Endothelial cell of umbilical vein (primary cell): Measurements from ENCODE around the gene AP1B1. TPM values are rescaled to one million over a fixed set of nuclear protein-coding genes. Genes with fewer than 3 reads are reported as not detected.

Experiments
- Bru-seq: library from RNA; stranded (reverse); fragments of 400-500 nt; gene quantifications from one replicate; lab custom pipeline; 2021; lab: Mats Ljungman, UMichigan
- BruChase-seq, 2 experiments: library from RNA; stranded (reverse); fragments of 400-500 nt; gene quantifications; one replicate each; lab custom pipeline; 2021; lab: Mats Ljungman, UMichigan
- BruUV-seq: library from RNA; stranded (reverse); fragments of 400-500 nt; replicated peaks from 2 replicates; lab custom pipeline; 2021; lab: Mats Ljungman, UMichigan
- CTCF ChIA-PET: fragments of 300-600, 350-600 bp; sonication (Branson Sonifier 250); formaldehyde crosslinking; loops from one replicate; lab custom pipeline; 2021; ENCODE audit warnings: antibody characterized with exemption, inconsistent platforms; lab: Charles Lee
- POLR2A ChIA-PET: fragments of 300-600, 350-600 bp; sonication (Branson Sonifier 250); formaldehyde crosslinking; loops from one replicate; lab custom pipeline; 2021; ENCODE audit warnings: antibody characterized with exemption, inconsistent platforms; lab: Charles Lee
- DNase-seq: peaks from one replicate; pipeline ENCODE4 v3.0.0-alpha.2; 2011; ENCODE audit warnings: low read depth, low spot score
- FAIRE-seq: peaks from 2 replicates; lab custom pipeline; 2011; peaks lifted over from hg19 to GRCh38; lab: Jason Lieb, UNC
- H2AFZ ChIP-seq: 2 replicates; pipeline ENCODE4 v1.6.0; 2012; ENCODE audit warnings: low read depth, low read length, control low read depth, inconsistent platforms
- H3K27ac ChIP-seq: 2 replicates; pipeline ENCODE4 v1.5.1; 2011; ENCODE audit warnings: low read depth, mild to moderate bottlenecking, control low read depth, low read length, moderate library complexity; ENCODE audit not compliant: insufficient read depth
- H3K27me3 ChIP-seq, 2 experiments: 2 replicates each; pipeline versions ENCODE4 v1.6.0 to v1.6.1; 2011; ENCODE audit warnings: low read length in 2 of 2, mixed read lengths in 1 of 2; ENCODE audit not compliant: control insufficient read depth in 2 of 2, insufficient read depth in 2 of 2
- H3K36me3 ChIP-seq, 2 experiments: 2 replicates in 1 of 2; 3 replicates in 1 of 2; pipeline ENCODE4 v1.5.1; 2011; ENCODE audit warnings: low read length in 2 of 2, mild to moderate bottlenecking in 1 of 2, moderate library complexity in 1 of 2; ENCODE audit not compliant: control insufficient read depth in 2 of 2, insufficient read depth in 2 of 2; ENCODE audit errors: extremely low read depth in 1 of 2
- H3K4me1 ChIP-seq: 3 replicates; pipeline ENCODE4 v1.5.1; 2011; ENCODE audit warnings: mild to moderate bottlenecking, low read length; ENCODE audit not compliant: control insufficient read depth, insufficient read depth; ENCODE audit errors: extremely low read depth
- H3K4me2 ChIP-seq: 2 replicates; pipeline ENCODE4 v1.6.1; 2011; ENCODE audit warnings: low read length, control low read depth, mixed read lengths; ENCODE audit not compliant: insufficient read depth
- H3K4me3 ChIP-seq, 3 experiments: fragments of 200-600 bp in 1 of 3; sonication (generic), shearing (Covaris generic) in 1 of 3; replicated peaks in 1 of 3; 2 replicates each; pipeline ENCODE4 v1.5.1; 2011 to 2016; ENCODE audit warnings: control low read depth in 3 of 3, low read length in 3 of 3, mild to moderate bottlenecking in 2 of 3, inconsistent platforms in 1 of 3, low read depth in 1 of 3, moderate library complexity in 1 of 3; ENCODE audit not compliant: insufficient read depth in 1 of 3
- H3K79me2 ChIP-seq: 2 replicates; pipeline ENCODE4 v1.6.0; 2012; ENCODE audit warnings: low read length, inconsistent platforms; ENCODE audit not compliant: control insufficient read depth, insufficient read depth
- H3K9ac ChIP-seq: replicated peaks from 2 replicates; pipeline ENCODE3; 2011; ENCODE audit warnings: low read length, control low read depth; ENCODE audit not compliant: insufficient read depth; ENCODE audit errors: extremely low read depth
- H3K9me1 ChIP-seq: replicated peaks from 3 replicates; pipeline ENCODE4 v1.6.0; 2011; ENCODE audit warnings: mild to moderate bottlenecking, low read length; ENCODE audit not compliant: control insufficient read depth, insufficient read depth; ENCODE audit errors: extremely low read depth
- H3K9me3 ChIP-seq: replicated peaks from 2 replicates; pipeline ENCODE4 v1.5.1; 2012; ENCODE audit warnings: low read length, inconsistent platforms; ENCODE audit not compliant: control insufficient read depth, insufficient read depth
- H4K20me1 ChIP-seq: replicated peaks from 2 replicates; pipeline ENCODE3; 2011; ENCODE audit warnings: mild to moderate bottlenecking, low read length; ENCODE audit not compliant: control insufficient read depth, insufficient read depth; ENCODE audit errors: extremely low read depth
- EZH2 ChIP-seq: IDR thresholded peaks from 2 replicates; pipeline ENCODE4 v1.6.1; 2012; ENCODE audit warnings: borderline replicate concordance, low read depth, mild to moderate bottlenecking, moderate library complexity, low read length, inconsistent platforms; ENCODE audit not compliant: severe bottlenecking
- FOS ChIP-seq: IDR thresholded peaks from 2 replicates; pipeline ENCODE4 v1.6.1; 2011; ENCODE audit warnings: mild to moderate bottlenecking, low read length, moderate library complexity, borderline replicate concordance; ENCODE audit not compliant: insufficient read depth
- GATA2 ChIP-seq: IDR thresholded peaks from 2 replicates; pipeline ENCODE4 v1.7.0; 2011; ENCODE audit warnings: low read depth, mild to moderate bottlenecking, moderate library complexity, mixed read lengths, low read length; ENCODE audit not compliant: insufficient read length, insufficient read depth
- MYC ChIP-seq: IDR thresholded peaks from one replicate; pipeline ENCODE4 v1.6.1; 2011; ENCODE audit warnings: mild to moderate bottlenecking, low read depth, low read length
- POLR2A ChIP-seq: IDR thresholded peaks from 2 replicates; pipeline ENCODE4 v1.6.1; 2012; ENCODE audit warnings: low read depth, mild to moderate bottlenecking, control low read depth, low read length
- POLR2AphosphoS5 ChIP-seq: IDR thresholded peaks from 2 replicates; pipeline ENCODE4 v1.6.1; 2012; ENCODE audit warnings: low read depth, mild to moderate bottlenecking, control low read depth, low read length, moderate library complexity; ENCODE audit not compliant: insufficient read depth
- dilution Hi-C: fragments of 300-500 bp; cut with MboI; formaldehyde crosslinking; loops from one replicate; pipeline ENCODE4 v1.15.0; 2019; ENCODE audit warnings: low sequenced_read_pairs; ENCODE audit not compliant: extremely low pct_ligation_motif_present
- intact Hi-C: fragments of 100-400 bp; cut with micrococcal nuclease; formaldehyde crosslinking; loops from one replicate; pipeline ENCODE4 v1.10.0; 2022
- long read RNA-seq: library from polyadenylated mRNA; stranded (forward); transcript quantifications from one replicate; pipeline ENCODE4 v2.0.0, GENCODE V29; 2021
- polyA minus RNA-seq, 3 experiments: library from RNA; depleted of rRNA, polyadenylated mRNA; stranded (reverse); fragments of >200 nt; gene quantifications; 1 replicate in 1 of 3; 2 replicates in 2 of 3; pipeline ENCODE4 v1.2.3, GENCODE V29; 2011
- polyA plus RNA-seq, 4 experiments: library from polyadenylated mRNA; depleted of rRNA in 3 of 4; stranded (reverse) in 3 of 4; unstranded in 1 of 4; fragments of >200 nt; gene quantifications; 2 replicates each; pipeline versions ENCODE4 v1.2.1 to v1.2.3, GENCODE V29; 2011 to 2012; ENCODE audit warnings: missing spikeins in 1 of 4
- total RNA-seq: library from RNA; stranded (reverse); gene quantifications from 2 replicates; pipeline ENCODE4 v1.2.3, GENCODE V29; 2021

Gene AP1B1
- total RNA-seq (102 and 107 TPM in 2 replicates), polyA plus RNA-seq (131 and 188 TPM in 2 replicates), polyA minus RNA-seq (178 and 221 TPM in 2 replicates), Bru-seq, nascent RNA (percentile 63 among the genes with signal in this experiment), BruChase-seq, experiment 1, labeled RNA remaining after a 6-hour chase (percentile 72 among the genes with signal in this experiment), BruChase-seq, experiment 2, labeled RNA remaining after a 2-hour chase (percentile 61 among the genes with signal in this experiment)
- polyA plus RNA-seq (2011; cell fraction: cytosol; rRNA removed) = 80.3 and 85.9 TPM in 2 replicates
- polyA plus RNA-seq (2011; cell fraction: nucleus; rRNA removed) = 129 and 131 TPM in 2 replicates
- polyA plus RNA-seq (2012) = 84.9 and 85.8 TPM in 2 replicates
- polyA minus RNA-seq (2011; cell fraction: cytosol; rRNA and poly(A)+ RNA removed) = 46.8 TPM
- 73.2 and 80.7 TPM in 2 replicates for polyA minus RNA-seq (2011; cell fraction: nucleus; rRNA and poly(A)+ RNA removed)
- long read RNA-seq, full-length matches to known transcripts = 53 of 126 reads
- long read RNA-seq, partial matches to known transcripts = 39 of 126 reads
- long read RNA-seq, other reads (novel, unspliced or antisense) = 34 of 126 reads

DNA sequence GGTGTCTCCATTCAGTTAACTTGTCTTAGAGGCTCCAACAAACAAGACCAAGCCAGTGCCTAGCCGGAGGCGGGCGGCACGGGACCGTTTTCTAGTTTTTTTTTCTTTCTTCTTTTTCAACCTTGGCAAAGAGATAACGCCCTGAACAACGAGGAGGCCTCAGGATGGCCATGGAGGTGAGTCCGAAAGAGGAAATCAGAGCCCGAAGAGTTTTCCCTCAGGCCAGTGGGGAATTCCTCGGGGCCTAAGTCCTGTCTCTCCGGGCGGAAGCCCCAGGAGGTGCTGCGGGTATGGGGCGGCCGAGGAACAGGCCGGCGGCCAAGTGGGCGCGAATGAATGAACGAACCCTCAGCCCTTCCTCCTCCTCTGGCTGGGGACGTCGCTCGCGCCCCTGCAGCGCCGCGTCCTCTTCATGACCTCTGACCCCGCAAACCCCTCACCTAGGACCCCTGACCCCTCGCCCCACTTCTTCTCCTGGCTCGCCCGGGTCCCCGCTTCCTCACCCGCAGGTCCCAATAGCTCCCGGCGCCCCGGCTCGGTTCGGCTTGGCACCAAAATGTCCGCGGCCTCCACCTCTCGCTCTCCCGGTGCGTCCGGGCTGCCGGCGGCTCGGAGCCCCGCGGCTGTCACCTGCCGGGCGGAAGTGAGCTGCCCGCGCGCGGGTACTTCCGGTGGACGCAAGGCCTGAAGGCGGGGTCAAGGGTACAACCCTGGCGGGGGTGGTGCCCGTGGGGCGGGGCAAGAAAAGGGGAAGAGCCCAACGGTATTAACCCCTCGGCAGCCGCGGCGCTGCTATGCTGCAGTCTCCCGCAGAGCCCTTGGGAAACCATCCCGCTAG, at the start of gene AP1B1:
AP1B1 (minus strand) TSS at position 650 of the 838 bp plus-strand sequence. CDS start 21,327 bp downstream, outside the sequence.
- TSS peak; percentile 42 for BruUV-seq
- Histone ChIP-seq H3K4me3 (peak within 1 kb of the TSS; percentile 73 to 97 (median 83)), H3K9ac (peak within 1 kb of the TSS; percentile 63), H3K27ac (peak within 1 kb of the TSS; percentile 22), H3K36me3 (peaks cover 0 to 3% of the 10 kb centered on the region in 2 experiments), H3K4me1 (peaks cover 20% of the 10 kb centered on the region), H3K27me3 (no peaks in the 10 kb centered on the region), H3K4me2 (peak within 1 kb of the TSS; percentile 96), H3K9me3 (no peaks in the 10 kb centered on the region), H3K9me1 (no peaks in the 10 kb centered on the region), H3K79me2 (peaks cover 34% of the 10 kb centered on the region), H4K20me1 (no peaks in the 10 kb centered on the region), H2AFZ (peak within 1 kb of the TSS; percentile 87)
- dilution Hi-C loops (no loop called here), intact Hi-C loops (loop anchor here (10.0 kb wide), 1 partner anchor 1037 kb away; the partner anchor contains the start of gene MTFP1)
- FAIRE-seq (peak; percentile 85), DNase-seq (peak; percentile 86)
- ChIA-PET CTCF (interaction anchor here (0.7 to 1.2 kb wide), 4 partner anchors 13 to 29 kb away, joined by 3 to 4 read pairs (median 4); no protein-coding TSS in a partner anchor), POLR2A (no interaction called here)
- TF ChIP-seq MYC = no peak
- TF ChIP-seq POLR2AphosphoS5 = peak; percentile 42
- TF ChIP-seq EZH2 = no peak
- TF ChIP-seq POLR2A = peak; percentile 44
- TF ChIP-seq FOS = no peak
- TF ChIP-seq GATA2 = no peak
